BJ (cell line): ENCODE results near the gene KCNJ1. TPM values are rescaled to one million over a fixed set of nuclear protein-coding genes. Genes with fewer than 3 reads are reported as not detected.

Experiments used
- CTCF ChIA-PET: fragments of 350-600 bp; formaldehyde crosslinking; extraction: SDS; loops from one replicate; lab custom pipeline; 2021; ENCODE audit warnings: antibody characterized with exemption, inconsistent platforms; lab: Yijun Ruan, JAX
- POLR2A ChIA-PET: fragments of 300-600 bp; sonication (Branson Sonifier 250); formaldehyde crosslinking; extraction: SDS; loops from one replicate; lab custom pipeline; 2021; ENCODE audit warnings: antibody characterized with exemption; lab: Charles Lee
- DNase-seq: peaks from one replicate; pipeline ENCODE4 v3.0.0-alpha.2; 2011; ENCODE audit warnings: low read depth
- H3K27me3 ChIP-seq: 2 replicates; pipeline ENCODE4 v1.6.0; 2011; ENCODE audit warnings: low read length; ENCODE audit not compliant: control insufficient read depth, insufficient read depth
- H3K36me3 ChIP-seq: 2 replicates; pipeline ENCODE4 v1.5.1; 2011; ENCODE audit warnings: low read length; ENCODE audit not compliant: control insufficient read depth, insufficient read depth
- H3K4me3 ChIP-seq: 2 replicates; pipeline ENCODE4 v1.5.1; 2011; ENCODE audit warnings: low read depth, mild to moderate bottlenecking, control low read depth, low read length
- polyA plus RNA-seq: library from polyadenylated mRNA; depleted of rRNA; stranded (reverse); fragments of >200 nt; gene quantifications from 2 replicates; pipeline ENCODE4 v1.2.3, GENCODE V29; 2011
- TF ChIP-seq, protein P1 (sequence below): IDR thresholded peaks from 2 replicates; pipeline ENCODE4 v1.5.1; 2011; ENCODE audit warnings: low read depth, mild to moderate bottlenecking, control low read depth, inconsistent platforms, low read length, moderate library complexity; ENCODE audit not compliant: insufficient read depth

Gene KCNJ1
- polyA plus RNA-seq, 1 experiment = not detected

DNA sequence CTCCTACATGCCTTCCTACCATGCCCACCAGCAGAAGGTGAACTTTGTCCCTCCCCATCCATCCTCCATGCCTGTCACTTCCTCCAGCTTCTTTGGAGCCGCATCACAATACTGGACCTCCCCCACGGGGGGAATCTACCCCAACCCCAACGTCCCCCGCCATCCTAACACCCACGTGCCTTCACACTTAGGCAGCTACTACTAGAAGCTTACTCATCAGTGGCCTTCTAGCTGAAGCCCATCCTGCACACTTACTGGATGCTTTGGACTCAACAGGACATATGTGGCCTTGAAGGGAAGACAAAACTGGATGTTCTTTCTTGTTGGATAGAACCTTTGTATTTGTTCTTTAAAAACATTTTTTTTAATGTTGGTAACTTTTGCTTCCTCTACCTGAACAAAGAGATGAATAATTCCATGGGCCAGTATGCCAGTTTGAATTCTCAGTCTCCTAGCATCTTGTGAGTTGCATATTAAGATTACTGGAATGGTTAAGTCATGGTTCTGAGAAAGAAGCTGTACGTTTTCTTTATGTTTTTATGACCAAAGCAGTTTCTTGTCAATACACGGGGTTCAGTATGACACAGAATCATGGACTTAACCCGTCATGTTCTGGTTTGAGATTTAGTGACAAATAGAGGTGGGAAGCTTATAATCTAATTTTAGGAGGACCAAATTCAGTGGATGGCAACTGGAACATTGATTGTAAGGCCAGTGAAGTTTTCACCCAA lies 56.1 kb downstream of the KCNJ1 start:
- TF ChIP-seq, protein P1, sequence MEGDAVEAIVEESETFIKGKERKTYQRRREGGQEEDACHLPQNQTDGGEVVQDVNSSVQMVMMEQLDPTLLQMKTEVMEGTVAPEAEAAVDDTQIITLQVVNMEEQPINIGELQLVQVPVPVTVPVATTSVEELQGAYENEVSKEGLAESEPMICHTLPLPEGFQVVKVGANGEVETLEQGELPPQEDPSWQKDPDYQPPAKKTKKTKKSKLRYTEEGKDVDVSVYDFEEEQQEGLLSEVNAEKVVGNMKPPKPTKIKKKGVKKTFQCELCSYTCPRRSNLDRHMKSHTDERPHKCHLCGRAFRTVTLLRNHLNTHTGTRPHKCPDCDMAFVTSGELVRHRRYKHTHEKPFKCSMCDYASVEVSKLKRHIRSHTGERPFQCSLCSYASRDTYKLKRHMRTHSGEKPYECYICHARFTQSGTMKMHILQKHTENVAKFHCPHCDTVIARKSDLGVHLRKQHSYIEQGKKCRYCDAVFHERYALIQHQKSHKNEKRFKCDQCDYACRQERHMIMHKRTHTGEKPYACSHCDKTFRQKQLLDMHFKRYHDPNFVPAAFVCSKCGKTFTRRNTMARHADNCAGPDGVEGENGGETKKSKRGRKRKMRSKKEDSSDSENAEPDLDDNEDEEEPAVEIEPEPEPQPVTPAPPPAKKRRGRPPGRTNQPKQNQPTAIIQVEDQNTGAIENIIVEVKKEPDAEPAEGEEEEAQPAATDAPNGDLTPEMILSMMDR = no peak
- DNase-seq = no peak
- Histone ChIP-seq H3K27me3 (no peaks in the 10 kb centered on the region), H3K4me3 (no peak overlapping the region), H3K36me3 (peaks cover 1% of the 10 kb centered on the region; the same call in 1 of the 2 replicates)
- CTCF ChIA-PET = interaction anchor here (1.3 to 2.8 kb wide), 3 partner anchors 20 to 639 kb away, joined by 6 to 8 read pairs (median 7); no protein-coding TSS in a partner anchor
- POLR2A ChIA-PET = interaction anchor here (0.6 kb wide), 1 partner anchor 103 kb away, joined by 3 read pairs; no protein-coding TSS in a partner anchor

DNA sequence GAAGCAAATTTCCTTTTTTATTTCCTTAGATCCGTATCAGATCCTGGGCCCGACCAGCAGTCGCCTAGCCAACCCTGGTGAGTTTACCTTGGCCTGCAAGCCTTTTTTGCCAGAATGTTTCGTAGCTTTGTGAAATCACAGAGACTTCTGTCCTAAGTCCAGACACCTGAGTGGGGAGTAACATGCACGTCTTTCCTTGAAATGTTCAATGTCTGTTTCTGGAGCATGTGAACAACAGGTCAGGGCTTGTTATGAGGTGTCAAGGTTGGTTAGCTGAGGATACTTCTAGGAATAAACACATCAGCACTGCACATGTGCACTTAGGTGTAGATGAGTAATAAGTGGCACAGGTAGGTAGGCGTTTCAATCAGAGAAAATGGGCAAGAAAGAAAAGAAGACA lies 58.0 kb downstream of the KCNJ1 start:
- H3K27me3 ChIP-seq = no peaks in the 10 kb centered on the region
- POLR2A ChIA-PET = interaction anchor here (0.6 kb wide), 1 partner anchor 22 kb away, joined by 3 read pairs; no protein-coding TSS in a partner anchor
- TF ChIP-seq, protein P1 = no peak
- CTCF ChIA-PET = interaction anchor here (1.9 to 2.8 kb wide), 2 partner anchors 22 to 637 kb away, joined by 7 to 8 read pairs; no protein-coding TSS in a partner anchor
- no peak overlapping the region for H3K4me3 ChIP-seq
- no peak for DNase-seq
- peaks cover 1% of the 10 kb centered on the region; the same call in 1 of the 2 replicates for H3K36me3 ChIP-seq

DNA sequence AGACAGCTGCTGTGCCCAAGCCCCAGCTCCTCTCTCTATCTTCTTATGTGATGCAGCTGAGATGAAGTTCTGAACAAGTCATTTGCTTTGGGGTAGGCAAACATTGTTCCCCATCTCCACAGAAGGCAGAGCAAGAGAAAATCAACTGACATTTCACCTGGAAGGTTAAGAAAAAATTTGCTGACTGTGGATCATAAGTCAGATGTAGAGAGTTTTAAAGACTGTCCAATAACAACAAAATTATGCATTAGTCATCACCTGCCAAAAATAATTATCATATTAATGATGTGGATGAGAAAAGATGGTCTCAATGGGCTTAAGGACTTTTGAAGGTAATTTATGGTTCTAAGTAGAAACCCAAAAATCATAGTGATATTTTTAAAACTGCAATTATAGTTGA lies 59.2 kb downstream of the KCNJ1 start:
- H3K36me3 ChIP-seq = peaks cover 1% of the 10 kb centered on the region; the same call in 1 of the 2 replicates
- no peak overlapping the region for H3K4me3 ChIP-seq
- H3K27me3 ChIP-seq = no peaks in the 10 kb centered on the region
- TF ChIP-seq, protein P1 = no peak
- no peak for DNase-seq
- ChIA-PET CTCF (interaction anchor here (1.0 kb wide), 1 partner anchor 29 kb away, joined by 3 read pairs; no protein-coding TSS in a partner anchor), POLR2A (no interaction called here)

DNA sequence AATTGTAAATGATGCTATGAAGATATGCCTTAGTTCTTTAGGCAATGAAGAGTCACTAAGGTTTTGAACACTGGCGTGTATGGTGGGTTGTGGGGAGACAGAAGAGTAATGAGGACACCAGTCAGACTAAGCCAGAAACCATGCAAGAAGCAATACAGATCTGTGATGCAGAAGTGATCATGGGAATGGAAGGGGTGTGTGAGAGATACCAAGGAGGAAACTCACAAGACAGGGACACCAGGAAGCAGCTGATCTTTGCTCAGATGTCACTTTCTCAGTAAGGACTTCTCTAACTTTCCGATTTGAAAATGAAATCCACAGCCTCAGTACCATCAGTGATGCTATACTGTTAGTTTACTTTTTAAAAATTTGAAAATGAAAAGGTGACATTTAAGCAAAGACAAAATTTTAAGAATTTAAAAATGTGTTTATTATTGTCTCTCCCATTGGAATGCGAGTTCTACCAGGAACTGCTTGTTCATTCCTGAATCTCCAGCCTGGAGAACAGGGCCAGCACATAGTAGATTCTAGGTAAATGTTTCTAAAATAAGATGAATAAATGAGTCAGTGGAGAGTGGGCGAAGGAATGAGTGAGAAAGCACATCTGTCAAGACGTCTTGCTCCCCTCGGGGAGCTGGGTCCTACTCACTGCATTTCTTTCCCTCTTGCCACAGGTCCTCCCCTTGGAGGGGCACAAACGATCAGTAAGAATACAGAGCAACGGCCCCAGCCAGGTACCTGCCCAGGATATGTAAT lies 60.4 kb downstream of the KCNJ1 start:
- peaks cover 1% of the 10 kb centered on the region; the same call in 1 of the 2 replicates for H3K36me3 ChIP-seq
- no peak for DNase-seq
- no peaks in the 10 kb centered on the region for H3K27me3 ChIP-seq
- no peak overlapping the region for H3K4me3 ChIP-seq
- CTCF ChIA-PET = interaction anchor here (0.6 to 1.0 kb wide), 3 partner anchors 10 to 27 kb away, joined by 3 read pairs; no protein-coding TSS in a partner anchor
- POLR2A ChIA-PET = no interaction called here
- TF ChIP-seq, protein P1 = no peak

DNA sequence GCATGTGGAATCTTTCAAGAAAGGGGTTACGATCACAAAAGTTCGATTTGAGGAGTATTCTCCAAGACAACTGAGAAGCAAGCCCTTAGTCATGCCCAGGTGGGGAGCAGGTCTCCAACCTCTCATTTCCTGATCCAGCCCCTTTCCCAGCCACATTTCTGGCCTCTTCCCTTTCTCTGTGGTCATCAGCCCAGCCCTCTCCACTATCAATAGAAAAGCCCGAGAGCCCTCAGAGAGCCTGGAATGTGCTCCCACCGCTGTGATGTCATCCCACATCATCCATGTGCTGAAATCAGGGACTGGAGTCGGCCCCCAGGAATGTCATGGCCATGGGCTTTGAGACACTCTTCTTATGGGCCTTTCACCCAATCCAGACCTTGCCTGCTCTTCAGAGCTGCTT lies 62.6 kb downstream of the KCNJ1 start:
- TF ChIP-seq, protein P1 = no peak
- H3K36me3 ChIP-seq = peaks cover 3% of the 10 kb centered on the region
- no peak overlapping the region for H3K4me3 ChIP-seq
- DNase-seq = no peak
- ChIA-PET POLR2A (no interaction called here), CTCF (no interaction called here)
- no peaks in the 10 kb centered on the region for H3K27me3 ChIP-seq
